NB4 (cell line): ENCODE data around the gene ABCC8.

Experiments
- DNase-seq: peaks from one replicate; pipeline ENCODE4 v3.0.0; 2010; ENCODE audit warnings: low read depth
- H3K4me3 ChIP-seq: one replicate; pipeline ENCODE4 v1.5.1; 2011; ENCODE audit warnings: mild to moderate bottlenecking, low read depth, low read length, moderate library complexity
- MAX ChIP-seq: IDR thresholded peaks from 2 replicates; pipeline ENCODE4 v1.6.1; 2011; ENCODE audit warnings: low read depth, low read length

Gene ABCC8

GRCh38 chr11:17343257-17343656 is 133.4 kb downstream of the ABCC8 start:
- no peak for TF ChIP-seq MAX
- no peak overlapping the region for H3K4me3 ChIP-seq
- DNase-seq, result no peak
